ENCODE results near the gene SYF2.
"Not testable (repeated sequence)": the region's sequence is repeated elsewhere in the genome, so short reads cannot be mapped to it uniquely, and the experiment has no call there.

SYF2 gene

GRCh38 chr1:25232027-25232865 lies at the start of gene SYF2:
SYF2 (minus strand) TSS chr1:25232502; CDS start chr1:25232467, 35 bp downstream.
- DNase-seq: peak; percentile 91

GRCh38 chr1:25279693-25280111 lies 47.4 kb upstream of the SYF2 start:
- DNase-seq: not testable (repeated sequence)

GRCh38 chr1:25278790-25279189 lies 46.5 kb upstream of the SYF2 start:
- not testable (repeated sequence) for DNase-seq

GRCh38 chr1:25278358-25278757 lies 46.1 kb upstream of the SYF2 start:
- DNase-seq: not testable (repeated sequence)

GRCh38 chr1:25277295-25277694 lies 45.0 kb upstream of the SYF2 start:
- DNase-seq: not testable (repeated sequence)

GRCh38 chr1:25275648-25276047 lies 43.3 kb upstream of the SYF2 start:
- not testable (repeated sequence) for DNase-seq

GRCh38 chr1:25272238-25272637 lies 39.9 kb upstream of the SYF2 start, which contains the start of gene RHD:
RHD (plus strand) TSS chr1:25272509; CDS start chr1:25272548, 39 bp downstream.
- DNase-seq: not testable (repeated sequence)

GRCh38 chr1:25268143-25268760 lies 36.0 kb upstream of the SYF2 start:
- DNase-seq: not testable (repeated sequence)

- DNase-seq: peak; percentile 83 to 91
Observed at GRCh38 chr1:25267288-25268142, 35.2 kb upstream of the SYF2 start.

GRCh38 chr1:25266554-25267287 lies 34.4 kb upstream of the SYF2 start:
- peak in 1 of 2 donors; percentile 38 for DNase-seq

GRCh38 chr1:25260336-25260735 lies 28.0 kb upstream of the SYF2 start:
- not testable (repeated sequence) for DNase-seq

GRCh38 chr1:25259813-25260212 lies 27.5 kb upstream of the SYF2 start:
- not testable (repeated sequence) for DNase-seq

GRCh38 chr1:25257196-25257595 lies 24.9 kb upstream of the SYF2 start:
- DNase-seq: no peak

- DNase-seq: no peak
Observed at GRCh38 chr1:25256578-25256965, 24.3 kb upstream of the SYF2 start.

- no peak for DNase-seq
Observed at GRCh38 chr1:25255706-25256577, 23.6 kb upstream of the SYF2 start.

- DNase-seq: no peak
Observed at GRCh38 chr1:25253911-25254310, 21.6 kb upstream of the SYF2 start.

- DNase-seq: no peak
Observed at GRCh38 chr1:25247829-25248754, 15.8 kb upstream of the SYF2 start.

GRCh38 chr1:25247024-25247828 lies 14.9 kb upstream of the SYF2 start, which contains the start of gene RSRP1:
RSRP1 (minus strand) TSS chr1:25247454; CDS start chr1:25246963, 491 bp downstream.
- DNase-seq: peak; percentile 99 to 100

- DNase-seq: peak; percentile 43 to 48
Observed at GRCh38 chr1:25246600-25247023, 14.3 kb upstream of the SYF2 start.
